SK-MEL-5 (cell line): ENCODE measurements around the gene PRR12. TPM values are rescaled to one million over a fixed set of nuclear protein-coding genes. Genes with fewer than 3 reads are reported as not detected.

Experiments
- DNase-seq: peaks from one replicate; pipeline ENCODE4 v3.0.0-alpha.2; 2016; ENCODE audit warnings: low read depth, low spot score
- in situ Hi-C: cut with HindIII; loops from 2 replicates; pipeline ENCODE4 v1.10.0; 2016; ENCODE audit warnings: low sequenced_read_pairs, high pct_unique_total_duplicates, low pct_unique_long_range_greater_than_20kb
- total RNA-seq: library from RNA; depleted of rRNA; stranded (reverse); fragments of >200 nt; shearing (Covaris generic); gene quantifications from 2 replicates; pipeline ENCODE4 v1.2.3, GENCODE V29; 2014

Gene PRR12
- total RNA-seq, 1 experiment from 2014 or later: 0.87 TPM

GRCh38 chr19:49581007-49581508, 9.9 kb upstream of the PRR12 start, which contains the start of gene PRRG2:
TSS of gene PRRG2 (plus strand) at chr19:49581316. CDS start at chr19:49583220, 1,904 bp downstream.
- in situ Hi-C loops: no loop called here
- no peak for DNase-seq

- DNase-seq: no peak
- in situ Hi-C loops: no loop called here
Measured at GRCh38 chr19:49583239-49583638, 7.7 kb upstream of the PRR12 start.

GRCh38 chr19:49585023-49585422, 6.0 kb upstream of the PRR12 start:
- DNase-seq: no peak

GRCh38 chr19:49587227-49587626, 3.8 kb upstream of the PRR12 start:
- in situ Hi-C loops: no loop called here
- DNase-seq: no peak

More at GRCh38 chr19:49585023-49585422, 6.0 kb upstream of the PRR12 start:
- in situ Hi-C loops: no loop called here

GRCh38 chr19:49588365-49589122, 2.4 kb upstream of the PRR12 start:
- in situ Hi-C loops: no loop called here
- no peak for DNase-seq

- in situ Hi-C loops: no loop called here
- no peak for DNase-seq
Measured at GRCh38 chr19:49589502-49589905, 1.5 kb upstream of the PRR12 start.

GRCh38 chr19:49590071-49590970, 661 bp upstream of the PRR12 start:
- in situ Hi-C loops: no loop called here
- peak; percentile 96 for DNase-seq

GRCh38 chr19:49591731-49592485, 926 bp downstream of the PRR12 start:
- peak; percentile 43 for DNase-seq
- in situ Hi-C loops: no loop called here

GRCh38 chr19:49592486-49593232, 1.7 kb downstream of the PRR12 start:
- in situ Hi-C loops: no loop called here
- peak; percentile 9 for DNase-seq

GRCh38 chr19:49593233-49594113, 2.5 kb downstream of the PRR12 start:
- in situ Hi-C loops: no loop called here
- peak; percentile 94 for DNase-seq

GRCh38 chr19:49594157-49594992, 3.4 kb downstream of the PRR12 start:
- DNase-seq: no peak
- in situ Hi-C loops: no loop called here

- no peak for DNase-seq
- in situ Hi-C loops: no loop called here
Measured at GRCh38 chr19:49594993-49595818, 4.2 kb downstream of the PRR12 start.

GRCh38 chr19:49595819-49596404, 4.9 kb downstream of the PRR12 start:
- in situ Hi-C loops: no loop called here
- DNase-seq: no peak

- DNase-seq: no peak
- in situ Hi-C loops: no loop called here
Measured at GRCh38 chr19:49596407-49596806, 5.4 kb downstream of the PRR12 start.
